Measurements from ENCODE around the gene NXN. TPM values are rescaled to one million over a fixed set of nuclear protein-coding genes. Genes with fewer than 3 reads are reported as not detected.
A peak's percentile ranks its signal among the peaks of the same experiment; 100 is the strongest.
"Not testable (repeated sequence)": the region's sequence is repeated elsewhere in the genome, so short reads cannot be mapped to it uniquely, and the experiment has no call there.

The NXN gene
- polyA plus RNA-seq, 1 experiment, result 118 TPM

DNA sequence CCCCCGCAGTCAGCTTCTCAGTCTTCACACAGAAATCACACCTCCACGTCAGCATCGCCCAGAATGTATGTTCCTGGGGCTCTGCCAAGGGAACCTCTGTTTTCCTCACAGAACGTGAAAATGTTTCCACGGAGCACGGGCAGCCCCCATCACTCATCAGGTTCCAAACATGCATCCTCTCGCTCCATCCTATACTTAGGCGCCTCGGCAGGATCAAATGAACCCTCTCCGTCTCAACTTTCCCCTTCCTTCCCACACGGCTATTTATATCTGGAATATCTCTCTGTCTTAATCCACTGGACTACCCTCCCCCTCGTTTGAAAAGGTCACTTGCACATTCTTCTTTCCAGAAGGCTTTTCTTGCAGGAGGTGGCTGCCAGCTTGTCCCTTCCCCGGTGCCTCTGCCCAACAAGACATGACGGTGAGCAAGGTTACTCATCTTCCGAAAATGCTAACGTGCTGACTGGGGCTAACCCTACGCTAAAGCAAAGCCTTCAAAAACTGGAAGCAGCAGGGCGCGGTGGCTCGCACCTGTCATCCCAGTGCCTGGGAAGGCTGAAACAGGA, 21.6 kb downstream of the NXN start:
- CTCF ChIA-PET, result no interaction called here
- TF ChIP-seq, protein P1, sequence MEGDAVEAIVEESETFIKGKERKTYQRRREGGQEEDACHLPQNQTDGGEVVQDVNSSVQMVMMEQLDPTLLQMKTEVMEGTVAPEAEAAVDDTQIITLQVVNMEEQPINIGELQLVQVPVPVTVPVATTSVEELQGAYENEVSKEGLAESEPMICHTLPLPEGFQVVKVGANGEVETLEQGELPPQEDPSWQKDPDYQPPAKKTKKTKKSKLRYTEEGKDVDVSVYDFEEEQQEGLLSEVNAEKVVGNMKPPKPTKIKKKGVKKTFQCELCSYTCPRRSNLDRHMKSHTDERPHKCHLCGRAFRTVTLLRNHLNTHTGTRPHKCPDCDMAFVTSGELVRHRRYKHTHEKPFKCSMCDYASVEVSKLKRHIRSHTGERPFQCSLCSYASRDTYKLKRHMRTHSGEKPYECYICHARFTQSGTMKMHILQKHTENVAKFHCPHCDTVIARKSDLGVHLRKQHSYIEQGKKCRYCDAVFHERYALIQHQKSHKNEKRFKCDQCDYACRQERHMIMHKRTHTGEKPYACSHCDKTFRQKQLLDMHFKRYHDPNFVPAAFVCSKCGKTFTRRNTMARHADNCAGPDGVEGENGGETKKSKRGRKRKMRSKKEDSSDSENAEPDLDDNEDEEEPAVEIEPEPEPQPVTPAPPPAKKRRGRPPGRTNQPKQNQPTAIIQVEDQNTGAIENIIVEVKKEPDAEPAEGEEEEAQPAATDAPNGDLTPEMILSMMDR (IDR thresholded peaks at IDR 0.05; ENCODE audit: low read depth, low read length), result no peak
- POLR2A ChIA-PET, result no interaction called here

GRCh38 chr17:956905-957304, 22.7 kb downstream of the NXN start:
- POLR2A ChIA-PET, result no interaction called here
- TF ChIP-seq, protein P1 (IDR thresholded peaks at IDR 0.05; ENCODE audit: low read depth, low read length), result no peak
- Histone ChIP-seq H3K9me3 (ENCODE audit: control insufficient read depth, insufficient read depth, low read length) (peaks cover 6% of the 10 kb centered on the region; the same call in 1 of the 2 replicates), H3K27me3 (ENCODE audit: control insufficient read depth, insufficient read depth, low read length) (no peaks in the 10 kb centered on the region), H3K27ac (ENCODE audit: low read depth, low read length) (no peak overlapping the region), H3K4me3 (ENCODE audit: low read depth, low read length) (no peak overlapping the region)
- DNase-seq (ENCODE audit: low read depth, low spot score), result no peak
- CTCF ChIA-PET, result interaction anchor here (0.9 kb wide), 1 partner anchor 48 kb away, joined by 5 read pairs; no protein-coding TSS in a partner anchor

More for the DNA sequence above, 21.6 kb downstream of the NXN start:
- Histone ChIP-seq H3K4me3 (ENCODE audit: low read depth, low read length) (no peak overlapping the region), H3K9me3 (ENCODE audit: control insufficient read depth, insufficient read depth, low read length) (no peaks in the 10 kb centered on the region; the same call in 1 of the 2 replicates), H3K27me3 (ENCODE audit: control insufficient read depth, insufficient read depth, low read length) (no peaks in the 10 kb centered on the region), H3K27ac (ENCODE audit: low read depth, low read length) (no peak overlapping the region)
- DNase-seq (ENCODE audit: low read depth, low spot score), result no peak

GRCh38 chr17:954431-955164, 25.0 kb downstream of the NXN start:
- Histone ChIP-seq H3K27ac (ENCODE audit: low read depth, low read length) (peak overlapping the region; percentile 96), H3K27me3 (ENCODE audit: control insufficient read depth, insufficient read depth, low read length) (no peaks in the 10 kb centered on the region), H3K4me3 (ENCODE audit: low read depth, low read length) (no peak overlapping the region), H3K9me3 (ENCODE audit: control insufficient read depth, insufficient read depth, low read length) (peaks cover 6% of the 10 kb centered on the region; the same call in 1 of the 2 replicates)
- peak; percentile 82 for DNase-seq (ENCODE audit: low read depth, low spot score)
- TF ChIP-seq, protein P1 (IDR thresholded peaks at IDR 0.05; ENCODE audit: low read depth, low read length), result no peak
- ChIA-PET CTCF (no interaction called here), POLR2A (interaction anchor here (0.7 to 1.3 kb wide), 6 partner anchors 11 to 140 kb away, joined by 3 to 13 read pairs (median 4); no protein-coding TSS in a partner anchor)

DNA sequence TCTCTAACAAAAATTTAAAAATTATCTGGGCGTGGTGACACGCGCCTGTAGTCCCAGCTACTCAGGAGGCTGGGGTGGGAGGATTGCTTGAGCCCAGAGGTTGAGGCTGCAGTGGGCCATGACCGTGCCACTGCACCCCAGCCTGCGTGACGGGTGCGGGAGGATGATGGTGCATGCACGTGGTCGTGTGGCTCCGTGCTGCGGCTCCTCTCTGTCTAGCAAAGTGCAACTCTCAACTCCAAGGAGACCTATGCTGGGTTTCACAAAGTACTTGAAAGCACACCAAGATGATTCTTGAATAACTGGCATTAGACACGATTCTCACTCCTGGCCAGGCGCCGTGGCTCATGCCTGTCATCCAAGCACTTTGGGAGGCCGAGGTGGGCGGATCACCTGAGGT, 25.8 kb downstream of the NXN start:
- TF ChIP-seq, protein P1 (IDR thresholded peaks at IDR 0.05; ENCODE audit: low read depth, low read length), result no peak
- H3K27me3 ChIP-seq (ENCODE audit: control insufficient read depth, insufficient read depth, low read length), result no peaks in the 10 kb centered on the region
- no peak overlapping the region for H3K4me3 ChIP-seq (ENCODE audit: low read depth, low read length)
- CTCF ChIA-PET, result no interaction called here
- no peak for DNase-seq (ENCODE audit: low read depth, low spot score)
- H3K9me3 ChIP-seq (ENCODE audit: control insufficient read depth, insufficient read depth, low read length), result peaks cover 6% of the 10 kb centered on the region; the same call in 1 of the 2 replicates
- POLR2A ChIA-PET, result interaction anchor here (1.2 kb wide), 1 partner anchor 16 kb away, joined by 3 read pairs; no protein-coding TSS in a partner anchor
- H3K27ac ChIP-seq (ENCODE audit: low read depth, low read length), result peak overlapping the region; percentile 96

DNA sequence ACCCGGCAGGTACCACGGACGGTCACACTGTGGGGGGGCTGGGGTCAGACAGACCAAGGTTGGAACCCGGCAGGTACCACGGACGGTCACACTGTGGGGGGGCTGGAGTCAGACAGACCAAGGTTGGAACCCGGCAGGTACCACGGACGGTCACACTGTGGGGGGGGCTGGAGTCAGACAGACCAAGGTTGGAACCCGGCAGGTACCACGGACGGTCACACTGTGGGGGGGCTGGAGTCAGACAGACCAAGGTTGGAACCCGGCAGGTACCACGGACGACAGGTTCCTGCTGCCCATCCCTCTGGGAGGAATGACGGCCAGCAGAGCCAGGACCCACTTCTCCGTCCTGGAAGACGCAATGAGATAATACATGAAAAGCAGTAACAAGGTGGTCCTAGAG, 27.0 kb downstream of the NXN start:
- DNase-seq (ENCODE audit: low read depth, low spot score); H3K27ac ChIP-seq (ENCODE audit: low read depth, low read length); H3K27me3 ChIP-seq (ENCODE audit: control insufficient read depth, insufficient read depth, low read length); CTCF ChIA-PET; H3K9me3 ChIP-seq (ENCODE audit: control insufficient read depth, insufficient read depth, low read length); H3K4me3 ChIP-seq (ENCODE audit: low read depth, low read length): not testable (repeated sequence)
- POLR2A ChIA-PET, result interaction anchor here (1.2 kb wide), 1 partner anchor 15 kb away, joined by 3 read pairs; no protein-coding TSS in a partner anchor
